Left kidney (tissue), 2 donors: ENCODE data around the gene SNTG2. TPM values are rescaled to one million over a fixed set of nuclear protein-coding genes. Genes with fewer than 3 reads are reported as not detected.

Source experiments
- DNase-seq: peaks from one replicate; pipeline ENCODE4 v3.0.0-alpha.2; 2013
- polyA plus RNA-seq: library from polyadenylated mRNA; unstranded; fragments of 120-200 nt; gene quantifications from one replicate; pipeline ENCODE4 v1.2.1, GENCODE V29; 2013; ENCODE audit not compliant: insufficient read length

The SNTG2 gene
- polyA plus RNA-seq, 1 donor: 3.2 TPM

GRCh38 chr2:953408-953807 is 2.8 kb downstream of the SNTG2 start:
- DNase-seq: no peak

DNA sequence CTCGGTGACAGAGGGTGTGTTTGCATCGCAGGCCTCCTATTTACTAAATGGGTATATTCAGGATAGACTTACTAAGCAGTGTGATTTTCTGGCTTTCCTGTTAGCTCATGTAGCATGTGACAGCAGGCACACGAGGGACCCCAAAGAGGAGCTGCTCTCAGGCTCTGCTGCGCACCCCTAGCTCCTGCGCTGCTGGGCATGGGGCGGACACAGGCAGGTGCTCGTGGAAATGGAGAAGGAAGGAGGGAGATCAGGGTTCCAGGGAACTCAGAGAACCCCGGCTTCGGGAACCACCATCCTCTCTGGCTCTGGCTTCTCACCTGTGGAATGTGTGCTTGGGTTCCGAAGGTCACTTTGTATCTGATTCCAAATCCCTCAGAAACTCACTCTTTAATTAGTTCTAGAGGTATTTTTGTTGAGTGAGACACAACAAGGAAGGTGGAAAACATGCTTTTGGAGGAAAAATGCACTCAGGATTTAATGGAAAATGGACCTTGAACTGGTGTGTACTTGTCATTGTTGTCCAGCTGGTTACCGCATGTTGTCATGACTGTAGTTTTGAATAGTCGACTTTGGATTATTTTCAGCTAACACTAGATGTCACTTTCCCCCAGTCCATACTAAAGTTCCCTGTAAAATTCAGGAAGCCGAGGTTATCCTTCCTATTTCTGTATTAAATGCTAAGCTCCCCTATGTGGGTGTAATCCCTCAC is 3.5 kb downstream of the SNTG2 start:
- DNase-seq: no peak

GRCh38 chr2:954687-955000 is 4.0 kb downstream of the SNTG2 start:
- no peak for DNase-seq

DNA sequence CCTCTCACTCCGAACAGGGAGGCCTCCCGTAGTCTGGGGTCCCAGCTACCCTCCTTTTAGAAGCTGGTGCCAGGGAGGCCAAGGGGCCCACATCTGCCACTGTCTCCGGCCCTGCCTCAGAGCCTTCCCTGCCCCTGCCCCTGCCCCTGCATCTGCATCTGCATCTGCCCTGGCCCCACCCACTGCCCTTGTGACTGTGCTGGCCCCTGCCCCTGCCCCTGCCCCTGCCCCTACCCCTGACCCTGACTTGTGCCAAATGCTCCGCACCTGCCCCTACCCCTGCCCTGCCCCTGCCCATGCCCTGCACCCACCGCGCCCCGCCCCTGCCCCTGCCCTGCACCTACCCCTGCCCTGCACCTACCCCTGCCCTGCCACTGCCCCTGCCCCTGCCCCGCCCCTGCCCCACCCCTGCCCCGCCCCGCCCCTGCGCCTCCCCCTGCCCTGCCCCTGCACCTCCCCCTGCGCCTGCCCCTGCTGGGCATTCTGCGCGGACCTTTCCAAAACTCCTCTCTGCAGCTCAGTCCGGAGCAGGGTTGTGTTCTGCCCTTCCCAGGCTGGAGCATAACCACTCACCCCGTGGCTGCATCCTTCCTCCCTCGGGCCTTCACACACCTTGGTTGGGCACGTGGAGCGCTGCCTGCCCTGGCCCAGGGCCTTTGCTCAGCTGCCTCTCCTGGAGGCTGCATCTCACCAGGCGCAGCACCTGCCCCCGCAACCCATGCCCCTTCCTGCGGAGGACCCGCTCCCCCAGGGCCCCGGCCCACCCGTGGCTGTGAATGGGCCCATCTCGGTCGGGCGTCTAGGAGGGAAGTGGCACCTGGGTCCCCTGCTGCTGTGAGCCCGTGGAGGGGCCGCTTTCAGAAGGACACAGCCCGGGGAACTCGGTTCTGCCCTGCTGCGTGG is 5.4 kb downstream of the SNTG2 start:
- DNase-seq: no peak

- no peak for DNase-seq
Observed at GRCh38 chr2:959457-959856, 8.8 kb downstream of the SNTG2 start.

DNA sequence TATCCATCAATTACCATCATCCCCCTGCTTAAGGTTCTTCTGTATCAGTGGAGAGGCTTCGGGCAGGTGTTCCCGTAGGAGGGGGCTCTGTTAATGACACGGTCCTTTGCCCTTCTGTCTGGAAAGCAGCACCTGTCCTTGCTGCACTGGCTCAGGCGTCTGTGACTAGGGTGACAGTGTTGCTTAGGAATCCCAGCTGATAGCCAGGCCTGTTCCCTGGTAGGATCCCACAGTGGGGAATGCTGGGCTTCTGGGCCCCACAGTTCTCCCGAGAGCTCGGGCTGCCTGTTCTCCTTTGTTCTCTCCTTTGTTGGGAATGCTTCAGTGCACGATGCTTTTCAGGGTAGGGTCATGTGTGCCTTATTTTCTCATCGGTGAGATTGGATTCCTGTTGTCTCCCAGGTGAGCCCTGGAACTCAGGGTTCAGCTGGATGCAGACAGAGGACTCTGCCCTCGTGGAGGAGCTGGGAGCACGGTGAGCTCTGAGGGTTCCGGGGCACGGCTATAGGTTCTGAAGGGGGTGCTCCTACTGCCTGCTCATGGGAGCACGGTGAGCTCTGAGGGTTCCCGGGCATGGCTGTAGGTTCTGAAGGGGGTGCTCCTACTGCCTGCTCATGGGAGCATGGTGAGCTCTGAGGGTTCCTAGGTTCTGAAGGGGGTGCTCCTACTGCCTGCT is 9.6 kb downstream of the SNTG2 start:
- no peak for DNase-seq

DNA sequence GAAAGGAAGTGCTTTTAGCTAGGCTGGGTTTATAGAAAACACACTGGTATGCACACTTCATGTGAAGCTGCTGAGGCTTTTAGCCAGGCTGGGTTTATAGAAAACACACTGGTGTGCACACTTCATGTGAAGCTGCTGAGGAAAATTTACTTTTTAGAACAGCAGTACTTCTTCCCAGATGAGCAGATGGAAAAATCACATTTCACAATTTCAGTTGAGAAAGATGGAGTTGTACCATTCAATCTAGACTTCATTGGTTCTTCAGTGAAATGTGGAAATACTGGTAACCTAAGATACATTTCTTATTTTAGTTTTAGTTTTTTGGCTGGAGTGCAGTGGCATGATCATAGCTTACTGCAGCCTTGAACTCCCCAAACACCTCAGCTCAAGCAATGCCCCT is 11.1 kb downstream of the SNTG2 start:
- DNase-seq: no peak

GRCh38 chr2:963876-964275 is 13.2 kb downstream of the SNTG2 start:
- peak; percentile 13 for DNase-seq

GRCh38 chr2:964562-964961 is 13.9 kb downstream of the SNTG2 start:
- DNase-seq: no peak

GRCh38 chr2:965640-966147 is 15.0 kb downstream of the SNTG2 start:
- DNase-seq: no peak

- DNase-seq: no peak
Observed at GRCh38 chr2:973129-973528, 22.5 kb downstream of the SNTG2 start.

DNA sequence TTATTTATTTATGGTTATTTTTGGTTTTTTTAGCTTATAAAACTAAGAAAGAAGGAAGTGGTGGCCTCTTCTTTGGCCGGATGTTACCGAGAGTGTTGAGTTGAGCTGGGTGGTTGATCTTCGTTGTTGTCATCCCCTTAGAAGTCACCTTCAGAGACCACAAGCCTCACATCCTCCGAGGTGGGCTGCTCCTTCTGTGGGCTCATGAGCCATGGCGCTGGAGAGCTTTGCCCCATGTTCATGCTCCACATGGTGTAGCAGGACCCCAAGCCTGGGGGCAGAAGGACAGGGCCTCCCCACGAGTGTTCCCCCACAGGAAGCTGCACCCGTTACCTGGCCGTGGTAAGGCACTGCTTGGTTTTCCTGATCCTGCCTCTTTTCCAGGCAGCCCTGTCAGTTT is 23.4 kb downstream of the SNTG2 start:
- no peak for DNase-seq

GRCh38 chr2:974502-974901 is 23.9 kb downstream of the SNTG2 start:
- DNase-seq: peak; percentile 46

DNA sequence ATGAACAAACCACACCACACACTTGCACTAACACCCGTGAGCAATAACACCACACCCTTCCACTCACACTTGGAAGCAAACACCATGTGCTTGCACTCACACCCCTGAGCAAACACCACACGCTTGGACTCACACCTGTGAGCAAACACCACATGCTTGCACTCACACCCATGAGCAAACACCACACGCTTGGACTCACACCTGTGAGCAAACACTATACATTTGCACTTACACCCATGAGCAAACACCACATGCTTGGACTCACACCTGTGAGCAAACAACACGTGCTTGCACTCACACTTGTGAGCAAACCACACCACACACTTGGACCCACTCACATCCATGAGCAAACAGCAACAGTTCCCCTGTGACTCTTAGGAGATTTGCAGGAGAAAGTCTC is 24.4 kb downstream of the SNTG2 start:
- DNase-seq: no peak

DNA sequence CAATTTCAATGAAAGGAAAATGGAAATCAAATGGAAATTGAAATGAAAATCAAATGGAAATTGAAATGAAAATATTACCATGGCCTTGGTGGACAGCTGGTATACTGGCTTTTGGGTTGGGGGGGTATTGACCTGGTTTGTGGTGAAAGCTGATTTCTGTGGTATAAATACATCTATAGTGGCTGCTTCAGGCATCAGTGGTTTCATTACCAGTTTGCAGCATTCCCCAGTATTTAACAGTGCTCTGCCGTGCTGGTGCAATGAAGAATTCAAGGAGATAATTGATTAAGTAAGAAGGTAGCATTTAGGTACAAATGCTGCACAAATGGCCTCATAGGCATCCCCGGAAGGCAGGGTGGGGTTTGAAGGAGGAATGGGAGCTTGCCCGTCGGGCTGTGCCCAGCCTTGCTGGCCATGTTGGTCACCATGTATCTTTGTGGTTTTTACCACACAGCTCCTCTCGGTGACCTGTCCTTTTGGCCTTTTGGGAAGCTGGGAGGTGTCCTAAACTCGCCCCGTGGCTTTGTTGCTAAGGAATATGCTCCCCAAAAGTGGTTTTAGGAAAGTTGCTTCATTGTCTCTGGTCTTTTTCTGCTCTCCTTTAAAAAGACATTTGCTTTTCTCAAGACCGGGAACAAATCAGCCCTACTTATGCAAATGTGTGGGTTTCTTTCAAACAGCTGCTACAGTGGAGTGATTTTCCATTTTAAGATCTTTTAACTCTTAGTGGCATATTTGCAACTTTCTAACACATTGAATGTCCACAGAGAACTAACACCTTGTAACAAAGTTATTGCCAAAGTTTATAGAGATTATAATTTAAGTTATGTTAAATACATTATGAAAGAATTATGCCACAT is 28.6 kb downstream of the SNTG2 start:
- DNase-seq: no peak

- no peak for DNase-seq
Observed at GRCh38 chr2:980176-980575, 29.5 kb downstream of the SNTG2 start.

DNA sequence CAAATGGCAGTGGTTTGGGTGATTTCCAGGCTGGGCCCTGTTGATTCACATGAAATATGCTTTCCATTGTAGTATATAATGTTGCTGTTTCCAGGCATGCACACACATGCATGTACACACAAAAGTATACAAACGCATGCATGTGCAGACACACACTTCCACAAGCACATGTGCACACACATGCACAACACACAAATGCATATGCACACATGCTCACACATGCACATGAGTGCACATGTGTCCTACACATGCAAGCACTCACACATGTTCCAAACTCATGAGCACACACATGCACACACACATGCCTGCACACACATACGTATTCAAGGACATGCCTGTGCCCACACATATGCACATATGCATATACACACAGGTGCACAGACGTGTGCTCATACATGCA is 30.6 kb downstream of the SNTG2 start:
- DNase-seq: no peak

DNA sequence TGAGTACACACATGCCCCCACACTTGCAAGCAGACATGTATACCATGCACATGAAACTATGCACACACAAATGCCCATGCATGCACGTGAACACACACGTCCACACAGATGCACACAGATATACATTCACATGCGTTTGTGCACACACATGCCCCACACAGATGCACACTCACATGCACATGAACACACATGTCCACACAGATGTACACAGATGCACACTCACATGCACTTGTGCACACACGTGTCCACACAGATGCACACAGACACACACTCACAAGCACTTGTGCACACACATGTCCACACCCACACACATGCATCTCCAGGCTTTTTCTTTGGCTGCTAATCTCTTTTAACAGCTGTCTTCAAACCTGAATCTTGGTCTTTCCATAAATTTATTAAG is 31.1 kb downstream of the SNTG2 start:
- no peak for DNase-seq

GRCh38 chr2:985317-985898 is 34.8 kb downstream of the SNTG2 start:
- no peak for DNase-seq

GRCh38 chr2:987789-988188 is 37.1 kb downstream of the SNTG2 start:
- DNase-seq: no peak

GRCh38 chr2:989781-990467 is 39.3 kb downstream of the SNTG2 start:
- no peak for DNase-seq
